Left renal pelvis (tissue), 4 donors: ENCODE results near the gene CTBP1. TPM values are rescaled to one million over a fixed set of nuclear protein-coding genes. Genes with fewer than 3 reads are reported as not detected.

Experiments used
- DNase-seq, 4 donors: peaks; one replicate each; pipeline ENCODE4 v3.0.0-alpha.2; 2013; ENCODE audit warnings: low read depth in 4 of 4, low spot score in 3 of 4
- polyA plus RNA-seq, 4 donors: library from polyadenylated mRNA; unstranded; fragments of 120-200 nt; gene quantifications; one replicate each; pipeline ENCODE4 v1.2.1, GENCODE V29; 2013; ENCODE audit not compliant: insufficient read length in 4 of 4

The CTBP1 gene
- polyA plus RNA-seq, 4 donors = 120 to 170 (median 121) TPM

DNA sequence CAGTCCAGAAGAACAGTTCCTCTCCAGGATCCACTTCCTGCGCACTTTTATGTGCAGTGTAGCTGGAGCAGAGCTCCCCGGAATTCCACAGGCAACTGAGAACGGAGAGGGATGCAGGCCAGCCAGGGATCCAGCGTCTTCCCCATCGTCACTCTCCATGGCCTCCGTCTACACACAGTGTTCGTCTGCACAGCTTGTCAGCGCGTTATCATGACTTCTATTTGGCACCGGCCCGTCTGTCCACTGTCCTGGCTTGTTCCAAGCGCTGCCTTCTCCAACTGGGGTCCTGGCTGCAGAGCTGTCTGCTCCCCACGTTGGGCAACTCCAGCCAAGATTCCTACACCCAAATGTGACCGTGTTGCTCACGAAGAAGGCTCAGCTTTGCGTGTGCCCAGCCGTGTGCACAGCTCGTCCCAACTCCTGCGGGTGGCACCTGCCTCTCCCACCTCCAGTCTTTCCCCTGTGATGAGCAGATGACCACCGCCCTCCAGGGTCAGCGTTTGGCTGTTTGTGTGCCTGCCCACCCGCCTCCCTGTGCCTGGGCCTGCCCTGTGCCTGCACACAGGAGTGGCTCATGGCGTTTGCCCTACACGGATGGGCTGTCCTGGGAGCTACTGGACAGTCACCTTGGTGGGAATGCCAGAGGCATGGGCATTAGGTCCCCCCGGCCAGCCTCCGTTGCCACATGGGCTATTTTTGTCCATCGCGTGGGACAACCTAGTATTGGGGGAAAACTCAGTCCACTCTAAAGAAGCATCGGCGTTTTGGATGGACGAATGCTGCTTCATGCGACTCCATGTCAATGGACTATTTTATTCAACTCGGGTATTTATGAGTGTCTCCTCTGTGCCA, 2.2 kb upstream of the CTBP1 start:
- DNase-seq = no peak

GRCh38 chr4:1250527-1250812, 1.5 kb upstream of the CTBP1 start:
- DNase-seq = no peak

- DNase-seq = no peak
These were observed 999 bp upstream of the CTBP1 start for GRCh38 chr4:1249731-1250526.

DNA sequence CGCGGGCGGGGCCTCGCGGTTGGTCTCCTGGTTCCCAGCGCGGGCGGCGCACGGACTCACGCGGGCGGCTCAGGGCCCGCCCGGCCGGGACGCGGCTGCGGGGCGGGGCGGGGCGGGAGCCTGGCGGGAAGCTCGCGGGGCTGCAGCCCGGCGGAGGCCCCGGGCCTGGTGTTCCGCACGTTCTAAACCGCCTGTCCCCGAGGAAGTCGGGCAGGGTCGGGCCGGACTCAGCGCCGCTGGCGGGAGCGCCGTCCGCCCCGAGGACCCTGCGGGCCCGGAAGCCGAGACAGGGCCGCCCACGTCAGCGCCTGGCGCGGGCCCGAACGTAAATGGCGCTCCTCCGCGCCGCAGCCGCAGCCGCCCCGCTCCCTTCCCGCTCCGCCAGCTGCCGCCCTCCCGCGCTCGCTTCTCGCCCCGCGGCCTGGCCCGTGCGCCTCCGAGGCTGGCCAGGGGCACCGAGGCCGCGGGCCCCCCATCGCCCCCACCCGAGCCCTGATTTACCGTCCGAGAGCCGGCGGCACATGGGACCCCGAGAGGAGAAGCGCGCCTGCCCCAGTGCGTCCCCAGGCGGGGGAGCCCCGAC, 309 bp upstream of the CTBP1 start:
- DNase-seq = peak in 3 of 4 donors; percentile 79 to 82 (median 82)

- DNase-seq = no peak
These were observed 1.1 kb downstream of the CTBP1 start for GRCh38 chr4:1247864-1248244.

DNA sequence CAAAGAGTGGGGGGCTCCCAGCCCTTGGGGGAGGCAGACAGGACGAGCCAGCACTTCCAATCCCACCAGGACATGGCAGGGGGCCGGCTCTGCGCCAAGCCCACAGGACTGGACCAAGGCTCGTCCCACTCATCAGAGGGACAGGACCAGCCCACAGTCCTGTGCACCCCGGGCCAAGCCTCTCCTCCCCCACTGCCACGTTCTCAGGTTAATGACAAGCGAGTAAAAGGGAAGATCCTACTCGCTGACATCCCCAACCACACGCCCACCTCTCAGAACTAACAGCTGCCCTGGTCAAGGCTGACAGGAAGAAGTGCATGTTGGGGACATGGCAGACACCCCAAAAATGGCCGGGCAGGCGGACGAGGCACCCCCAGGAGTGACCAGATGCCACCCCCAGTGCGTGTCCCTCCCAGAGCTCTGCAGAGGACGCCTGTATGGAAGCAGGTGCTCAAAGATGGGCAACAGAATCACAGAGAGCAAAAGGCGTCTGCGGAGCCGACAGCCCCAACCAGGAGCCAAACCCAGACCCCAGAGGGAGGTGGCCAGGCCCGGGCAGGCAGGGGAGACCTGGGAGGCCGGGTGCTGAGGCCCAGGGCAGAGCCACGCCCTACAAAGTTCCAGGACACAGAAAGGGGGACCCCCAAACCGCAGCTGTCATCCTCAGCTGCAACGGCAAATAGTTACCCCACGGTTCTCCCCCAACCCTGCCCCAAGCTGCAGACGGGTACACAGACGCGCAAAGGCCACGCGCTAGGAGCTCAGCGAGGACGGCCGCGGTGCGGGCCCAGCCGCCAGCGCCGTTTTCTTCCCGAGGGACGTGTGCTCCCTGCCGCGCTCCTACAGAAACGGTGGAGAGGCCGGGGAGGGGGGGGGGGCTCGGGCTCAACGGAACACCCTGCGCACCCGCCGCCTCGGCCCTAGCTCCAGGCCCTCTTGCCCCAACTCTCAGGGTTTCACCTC, 1.7 kb downstream of the CTBP1 start:
- no peak for DNase-seq

- no peak for DNase-seq
These were observed 2.6 kb downstream of the CTBP1 start for GRCh38 chr4:1246111-1246881.

DNA sequence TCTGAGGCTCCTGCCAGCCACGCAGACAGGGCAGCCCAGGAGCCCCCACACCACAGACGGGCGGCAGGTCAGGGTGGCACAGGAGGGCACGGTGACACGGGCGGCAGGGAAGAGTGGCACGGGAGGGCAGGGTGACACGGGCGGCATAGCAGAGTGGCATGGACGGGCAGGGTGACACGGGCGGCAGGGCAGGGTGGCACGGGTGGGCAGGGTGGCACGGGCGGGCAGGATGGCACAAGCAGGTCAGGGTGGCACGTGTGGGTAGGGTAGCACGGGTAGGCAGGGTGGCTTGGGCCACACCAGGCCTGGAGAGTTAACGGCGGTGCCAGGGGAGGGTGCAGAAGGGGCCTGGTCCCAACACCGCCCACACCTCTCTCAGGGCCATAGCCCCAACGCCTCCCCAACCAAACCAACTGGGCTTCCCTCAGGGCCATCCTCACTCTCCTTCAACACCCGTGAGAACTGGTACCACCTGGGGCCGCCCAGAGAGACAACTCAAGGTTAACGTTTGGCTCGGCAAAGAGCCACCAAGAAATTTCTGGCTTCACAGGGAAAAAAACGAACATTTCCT, 3.4 kb downstream of the CTBP1 start:
- DNase-seq = no peak

DNA sequence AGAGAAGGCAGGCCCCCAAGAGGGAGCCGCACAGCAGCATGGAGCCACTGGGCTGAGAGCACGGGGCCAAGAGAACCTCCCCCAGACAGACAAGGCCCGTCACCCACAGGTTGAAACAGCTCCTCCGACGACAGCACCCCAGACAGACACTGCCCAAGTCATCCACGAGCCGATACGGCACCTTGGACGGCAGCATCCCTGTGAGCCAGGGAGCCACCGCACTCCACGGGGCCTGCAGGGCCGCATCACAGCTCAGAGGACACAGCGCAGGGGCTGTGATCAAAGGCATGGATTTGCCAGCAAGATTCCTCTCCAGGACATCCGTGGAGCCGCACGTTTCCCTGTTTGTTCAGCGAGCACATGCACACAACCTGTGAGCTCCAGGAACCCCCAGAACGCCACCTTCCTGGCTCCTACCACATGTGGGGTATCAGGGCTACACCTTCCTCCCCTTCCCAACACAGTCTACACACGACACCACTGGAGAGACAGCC, 3.9 kb downstream of the CTBP1 start:
- DNase-seq = no peak

- DNase-seq = no peak
These were observed 4.6 kb downstream of the CTBP1 start for GRCh38 chr4:1244081-1244977.

DNA sequence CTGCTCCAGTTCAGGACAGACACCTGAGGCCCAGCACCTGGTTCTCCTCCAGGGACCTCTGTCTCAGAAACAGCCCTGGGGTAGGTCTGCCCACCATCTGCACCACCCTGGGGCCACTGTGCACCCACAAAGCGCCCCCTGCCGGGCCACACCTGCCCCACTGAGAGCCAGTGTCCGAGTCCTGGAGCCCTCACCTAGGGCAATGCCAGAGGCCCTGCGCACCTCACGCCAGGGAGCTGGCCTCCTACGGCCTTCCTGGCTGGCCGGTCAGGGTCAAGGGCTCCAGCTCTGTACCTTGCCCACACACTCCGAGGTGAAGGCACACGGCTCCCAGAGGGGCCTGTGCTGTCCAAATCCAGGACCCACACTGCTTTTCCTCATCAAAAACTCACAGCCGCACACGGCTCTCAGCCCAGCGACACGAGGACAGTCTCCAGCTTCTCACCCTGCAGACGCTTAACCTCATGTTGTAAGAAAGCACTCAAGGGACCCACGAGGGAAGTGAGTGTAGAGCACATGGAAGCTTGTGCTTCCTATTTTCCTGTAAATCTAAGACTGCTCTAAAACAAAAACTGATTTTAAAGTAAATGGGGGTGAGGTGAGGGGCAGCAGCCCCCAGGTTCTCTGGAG, 5.4 kb downstream of the CTBP1 start:
- no peak for DNase-seq

DNA sequence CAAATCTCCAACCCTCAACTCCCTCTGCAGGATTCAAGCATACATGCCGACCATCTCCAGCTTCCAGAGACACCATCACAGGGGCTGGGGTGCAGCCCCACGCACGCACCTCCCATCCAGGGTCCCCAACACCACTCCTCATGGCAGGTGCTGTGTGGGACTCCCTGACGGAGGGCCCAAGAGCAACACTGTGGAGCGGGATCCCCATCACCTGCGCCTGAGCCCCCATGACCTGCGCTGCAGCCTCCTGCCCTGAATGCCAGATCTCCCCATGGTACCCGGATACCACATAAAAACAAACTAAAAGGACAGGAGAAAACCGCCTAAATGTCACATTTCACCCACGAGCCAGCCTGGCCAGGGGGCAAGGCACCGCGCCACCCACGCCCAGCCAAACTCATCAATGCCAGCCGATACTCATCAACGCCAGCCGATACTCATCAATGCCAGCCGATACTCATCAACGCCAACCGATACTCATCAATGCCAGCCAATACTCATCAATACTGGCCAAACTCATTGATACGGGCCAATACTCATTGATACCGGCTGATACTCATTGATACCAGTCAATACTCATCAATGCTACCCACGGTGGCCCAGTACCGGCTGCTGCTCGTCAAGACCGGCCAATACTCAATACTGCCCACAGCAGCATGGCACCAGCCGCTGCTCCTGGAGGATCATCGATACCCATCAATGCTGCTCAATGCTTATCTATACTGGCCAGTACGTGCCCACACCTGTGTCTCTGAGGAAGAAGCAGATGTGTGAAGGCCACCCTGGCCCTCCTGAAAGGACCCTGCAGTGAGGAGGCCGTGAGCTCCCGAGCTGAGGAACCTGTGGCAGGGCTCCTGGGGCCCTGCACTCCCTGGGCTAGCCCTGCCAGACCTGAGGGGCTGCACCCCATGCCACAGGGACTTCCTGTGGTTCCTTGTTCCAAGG, 6.2 kb downstream of the CTBP1 start:
- no peak for DNase-seq

GRCh38 chr4:1241936-1242505, 6.9 kb downstream of the CTBP1 start:
- DNase-seq = no peak

GRCh38 chr4:1241466-1241935, 7.4 kb downstream of the CTBP1 start:
- DNase-seq = no peak

DNA sequence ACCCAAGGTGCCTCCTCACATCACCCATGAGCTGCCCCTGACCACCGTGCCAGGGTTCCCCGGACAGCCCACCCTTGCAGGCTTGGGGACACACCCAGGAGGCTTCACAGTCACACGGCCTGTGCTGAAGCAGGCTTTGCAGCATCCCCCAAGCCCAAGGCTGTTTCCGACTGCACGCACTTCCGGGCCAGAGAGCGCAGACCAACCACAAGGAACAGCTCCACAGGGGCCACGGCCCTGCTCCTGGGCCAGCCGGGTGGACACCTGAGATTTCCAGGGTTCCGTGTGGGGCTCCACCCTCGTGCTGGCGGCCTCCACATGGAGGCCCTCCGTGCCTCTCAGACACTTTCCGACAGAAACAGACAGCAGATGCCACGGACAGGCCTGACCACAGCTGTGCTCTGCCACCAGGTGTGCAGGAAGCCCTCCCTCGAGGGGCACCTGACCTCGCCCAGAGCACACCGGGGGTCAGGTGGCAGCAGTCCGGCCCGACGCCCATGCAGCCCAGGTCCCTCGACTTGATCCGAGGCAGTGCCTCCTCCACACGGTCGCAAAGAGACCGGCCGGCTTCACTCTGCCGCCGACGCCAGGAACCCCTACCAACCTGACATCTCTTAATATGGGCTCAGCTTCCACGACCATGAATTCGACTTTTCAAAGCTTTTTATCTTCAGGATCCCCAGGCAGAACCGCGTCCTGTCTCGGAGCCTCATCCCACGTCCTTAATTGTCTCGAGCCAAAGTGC, 8.0 kb downstream of the CTBP1 start:
- DNase-seq = no peak

DNA sequence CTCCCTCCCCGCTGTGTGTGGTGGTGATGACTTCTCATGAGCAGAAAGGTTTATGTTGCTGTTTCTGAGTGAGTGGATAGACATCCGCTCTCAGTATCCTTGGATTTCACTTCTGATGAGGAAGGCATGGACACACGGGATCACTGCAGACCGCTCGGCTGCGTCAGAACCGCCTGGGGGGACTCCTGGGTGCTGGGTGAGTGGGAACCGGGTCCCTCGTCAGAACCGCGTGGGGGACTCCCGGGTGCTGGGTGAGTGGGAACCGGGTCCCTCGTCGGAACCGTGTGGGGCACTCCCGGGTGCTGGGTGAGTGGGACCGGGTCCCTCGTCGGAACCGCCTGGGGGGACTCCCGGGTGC, 9.0 kb downstream of the CTBP1 start:
- DNase-seq = no peak
